Gastroesophageal sphincter (tissue), 3 donors: Measurements from ENCODE around the gene BCR.

ENCODE experiments used
- EP300 ChIP-seq: sonication (generic); formaldehyde crosslinking; IDR thresholded peaks from one replicate; pipeline ENCODE4 v1.6.1; 2017; ENCODE audit warnings: antibody characterized with exemption, mild to moderate bottlenecking
- POLR2A ChIP-seq, 2 donors: fragments of 450-650 bp; IDR thresholded peaks; one replicate each; pipeline ENCODE4 v1.6.1; 2017; ENCODE audit warnings: antibody characterized with exemption in 2 of 2, mild to moderate bottlenecking in 2 of 2, moderate library complexity in 1 of 2
- POLR2AphosphoS5 ChIP-seq: sonication (generic); formaldehyde crosslinking; IDR thresholded peaks from one replicate; pipeline ENCODE4 v1.6.1; 2017; ENCODE audit warnings: antibody characterized with exemption
- TF ChIP-seq, protein P1 (sequence below), 4 experiments: fragments of 200-600 bp in 2 of 4; fragments of 450-650 bp in 2 of 4; sonication (generic) in 1 of 4; IDR thresholded peaks; one replicate each; pipeline ENCODE4 v1.5.1; 2017 to 2019; ENCODE audit warnings: antibody characterized with exemption in 4 of 4, mild to moderate bottlenecking in 2 of 4, moderate library complexity in 2 of 4

DNA sequence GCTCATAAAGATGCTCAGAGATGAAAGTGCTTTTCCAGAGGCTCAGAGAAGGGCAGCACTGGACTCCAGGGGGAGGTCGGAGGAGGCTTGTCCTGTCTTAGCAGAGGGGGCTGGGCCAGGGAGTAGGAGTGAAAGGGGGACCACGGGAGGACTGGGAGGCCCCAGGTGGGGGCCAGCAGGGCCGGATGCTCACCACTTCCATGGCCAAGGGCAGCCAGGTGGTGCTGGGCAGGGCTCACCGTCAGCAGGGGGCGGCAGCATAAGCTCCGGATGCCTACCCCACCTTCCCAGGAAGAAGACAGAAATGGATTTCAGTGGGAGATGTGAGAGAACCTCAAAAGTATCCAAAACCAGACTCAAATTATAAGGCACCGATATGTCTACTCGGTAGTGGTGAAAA lies 24.0 kb upstream of the BCR start:
- TF ChIP-seq POLR2AphosphoS5, result no peak
- no peak for TF ChIP-seq POLR2A (IDR thresholded peaks at IDR 0.05)
- TF ChIP-seq, protein P1, sequence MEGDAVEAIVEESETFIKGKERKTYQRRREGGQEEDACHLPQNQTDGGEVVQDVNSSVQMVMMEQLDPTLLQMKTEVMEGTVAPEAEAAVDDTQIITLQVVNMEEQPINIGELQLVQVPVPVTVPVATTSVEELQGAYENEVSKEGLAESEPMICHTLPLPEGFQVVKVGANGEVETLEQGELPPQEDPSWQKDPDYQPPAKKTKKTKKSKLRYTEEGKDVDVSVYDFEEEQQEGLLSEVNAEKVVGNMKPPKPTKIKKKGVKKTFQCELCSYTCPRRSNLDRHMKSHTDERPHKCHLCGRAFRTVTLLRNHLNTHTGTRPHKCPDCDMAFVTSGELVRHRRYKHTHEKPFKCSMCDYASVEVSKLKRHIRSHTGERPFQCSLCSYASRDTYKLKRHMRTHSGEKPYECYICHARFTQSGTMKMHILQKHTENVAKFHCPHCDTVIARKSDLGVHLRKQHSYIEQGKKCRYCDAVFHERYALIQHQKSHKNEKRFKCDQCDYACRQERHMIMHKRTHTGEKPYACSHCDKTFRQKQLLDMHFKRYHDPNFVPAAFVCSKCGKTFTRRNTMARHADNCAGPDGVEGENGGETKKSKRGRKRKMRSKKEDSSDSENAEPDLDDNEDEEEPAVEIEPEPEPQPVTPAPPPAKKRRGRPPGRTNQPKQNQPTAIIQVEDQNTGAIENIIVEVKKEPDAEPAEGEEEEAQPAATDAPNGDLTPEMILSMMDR (IDR thresholded peaks at IDR 0.05), result no peak
- no peak for TF ChIP-seq EP300
